Activated CD4-positive, alpha-beta T cell treated with anti-CD3 and anti-CD28 coated beads for 24 hours (primary cell): Measurements from ENCODE around the gene ABCF3.

Experiments
- DNase-seq, 2 donors: peaks; one replicate each; pipeline ENCODE4 v3.0.0-alpha.2; 2020; ENCODE audit warnings: low read depth in 2 of 2

The ABCF3 gene

GRCh38 chr3:184230603-184231528, 44.9 kb downstream of the ABCF3 start:
- no peak for DNase-seq

GRCh38 chr3:184231671-184232070, 45.7 kb downstream of the ABCF3 start:
- no peak for DNase-seq

- DNase-seq, result no peak
These were observed 47.3 kb downstream of the ABCF3 start for GRCh38 chr3:184233127-184233843.

GRCh38 chr3:184234224-184234623, 48.2 kb downstream of the ABCF3 start:
- no peak for DNase-seq

GRCh38 chr3:184234671-184235380, 48.8 kb downstream of the ABCF3 start:
- DNase-seq, result no peak

- no peak for DNase-seq
These were observed 49.5 kb downstream of the ABCF3 start for GRCh38 chr3:184235381-184236032.

- no peak for DNase-seq
These were observed 50.0 kb downstream of the ABCF3 start for GRCh38 chr3:184236033-184236410.

- DNase-seq, result no peak
These were observed 50.6 kb downstream of the ABCF3 start for GRCh38 chr3:184236636-184237035.

GRCh38 chr3:184237211-184237610, 51.2 kb downstream of the ABCF3 start:
- DNase-seq, result no peak

- no peak for DNase-seq
These were observed 51.8 kb downstream of the ABCF3 start for GRCh38 chr3:184237807-184238206.

- DNase-seq, result no peak
These were observed 52.3 kb downstream of the ABCF3 start for GRCh38 chr3:184238246-184238818.

GRCh38 chr3:184239221-184239620, 53.2 kb downstream of the ABCF3 start:
- no peak for DNase-seq

GRCh38 chr3:184239708-184240107, 53.7 kb downstream of the ABCF3 start:
- no peak for DNase-seq

- no peak for DNase-seq
These were observed 54.6 kb downstream of the ABCF3 start for GRCh38 chr3:184240384-184241140.

- no peak for DNase-seq
These were observed 55.1 kb downstream of the ABCF3 start for GRCh38 chr3:184241141-184241446.

- no peak for DNase-seq
These were observed 55.7 kb downstream of the ABCF3 start for GRCh38 chr3:184241447-184242296.

GRCh38 chr3:184242297-184242685, 56.3 kb downstream of the ABCF3 start:
- DNase-seq, result no peak
